Fibroblast of lung (primary cell): Measurements from ENCODE around the gene AGA. TPM values are rescaled to one million over a fixed set of nuclear protein-coding genes. Genes with fewer than 3 reads are reported as not detected.

Source experiments
- DNase-seq, 2 donors: peaks; one replicate each; pipeline versions ENCODE4 v3.0.0 to v3.0.0-alpha.2; 2010; ENCODE audit warnings: low read depth in 2 of 2
- H2AFZ ChIP-seq: 2 replicates; pipeline ENCODE4 v1.5.1; 2012; ENCODE audit warnings: low read length, control low read depth, inconsistent platforms
- H3K27ac ChIP-seq: 2 replicates; pipeline ENCODE4 v1.5.1; 2011; ENCODE audit warnings: low read length, control low read depth; ENCODE audit not compliant: insufficient read depth
- H3K27me3 ChIP-seq: 2 replicates; pipeline ENCODE4 v1.5.1; 2011; ENCODE audit warnings: mild to moderate bottlenecking, low read length; ENCODE audit not compliant: control insufficient read depth, insufficient read depth
- H3K36me3 ChIP-seq: 2 replicates; pipeline ENCODE4 v1.5.1; 2011; ENCODE audit warnings: low read length; ENCODE audit not compliant: control insufficient read depth, insufficient read depth
- H3K4me1 ChIP-seq: 2 replicates; pipeline ENCODE4 v1.5.1; 2011; ENCODE audit warnings: low read length; ENCODE audit not compliant: control insufficient read depth, insufficient read depth; ENCODE audit errors: extremely low read depth
- H3K4me2 ChIP-seq: 2 replicates; pipeline ENCODE4 v1.5.1; 2011; ENCODE audit warnings: low read length, control low read depth; ENCODE audit not compliant: insufficient read depth; ENCODE audit errors: extremely low read depth
- H3K4me3 ChIP-seq, 4 experiments: fragments of 200-600 bp in 1 of 4; sonication (generic) in 1 of 4; replicated peaks in 1 of 4; 2 replicates each; pipeline ENCODE4 v1.5.1; 2011 to 2016; ENCODE audit warnings: low read length in 4 of 4, low read depth in 3 of 4, mild to moderate bottlenecking in 3 of 4, control low read depth in 2 of 4, inconsistent platforms in 1 of 4, mixed read lengths in 1 of 4; ENCODE audit not compliant: insufficient read depth in 1 of 4; ENCODE audit errors: control extremely low read depth in 1 of 4
- H3K79me2 ChIP-seq: 2 replicates; pipeline ENCODE4 v1.5.1; 2012; ENCODE audit warnings: mild to moderate bottlenecking, low read length, inconsistent platforms; ENCODE audit not compliant: control insufficient read depth, insufficient read depth
- H3K9ac ChIP-seq: 2 replicates; pipeline ENCODE4 v1.5.1; 2011; ENCODE audit warnings: mild to moderate bottlenecking, low read length, control low read depth; ENCODE audit not compliant: insufficient read depth
- H3K9me3 ChIP-seq: 2 replicates; pipeline ENCODE4 v1.5.1; 2012; ENCODE audit warnings: low read depth, low read length; ENCODE audit not compliant: control insufficient read depth, insufficient read depth
- H4K20me1 ChIP-seq: 2 replicates; pipeline ENCODE4 v1.5.1; 2011; ENCODE audit warnings: low read length; ENCODE audit not compliant: control insufficient read depth, insufficient read depth; ENCODE audit errors: extremely low read depth
- EZH2 ChIP-seq: IDR thresholded peaks from 2 replicates; pipeline ENCODE4 v1.5.1; 2012; ENCODE audit warnings: low read length, control low read depth, mild to moderate bottlenecking; ENCODE audit errors: missing control alignments
- polyA plus RNA-seq, 2 donors: library from polyadenylated mRNA; depleted of rRNA in 1 of 2; stranded (reverse) in 1 of 2; unstranded in 1 of 2; fragments of >200 nt; gene quantifications; 2 replicates each; pipeline ENCODE4 v1.2.1, GENCODE V29; 2011 to 2012; ENCODE audit warnings: missing spikeins in 1 of 2
- total RNA-seq: library from RNA; depleted of rRNA; stranded (reverse); fragments of >200 nt; gene quantifications from 2 replicates; pipeline ENCODE4 v1.2.1, GENCODE V29; 2014
- TF ChIP-seq, protein P1 (sequence below), 2 donors: IDR thresholded peaks in 1 of 2; conservative IDR thresholded peaks in 1 of 2; 1 replicate in 1 of 2; 2 replicates in 1 of 2; pipeline ENCODE4 v1.5.1; 2011 to 2012; ENCODE audit warnings: low read length in 2 of 2, control low read depth in 1 of 2, inconsistent platforms in 1 of 2, low read depth in 1 of 2, mild to moderate bottlenecking in 1 of 2

The AGA gene
- total and polyA plus RNA-seq, 2 donors (not counting 1 experiment from before 2014, with no cell fraction given), result 39.5 to 61.8 TPM

DNA sequence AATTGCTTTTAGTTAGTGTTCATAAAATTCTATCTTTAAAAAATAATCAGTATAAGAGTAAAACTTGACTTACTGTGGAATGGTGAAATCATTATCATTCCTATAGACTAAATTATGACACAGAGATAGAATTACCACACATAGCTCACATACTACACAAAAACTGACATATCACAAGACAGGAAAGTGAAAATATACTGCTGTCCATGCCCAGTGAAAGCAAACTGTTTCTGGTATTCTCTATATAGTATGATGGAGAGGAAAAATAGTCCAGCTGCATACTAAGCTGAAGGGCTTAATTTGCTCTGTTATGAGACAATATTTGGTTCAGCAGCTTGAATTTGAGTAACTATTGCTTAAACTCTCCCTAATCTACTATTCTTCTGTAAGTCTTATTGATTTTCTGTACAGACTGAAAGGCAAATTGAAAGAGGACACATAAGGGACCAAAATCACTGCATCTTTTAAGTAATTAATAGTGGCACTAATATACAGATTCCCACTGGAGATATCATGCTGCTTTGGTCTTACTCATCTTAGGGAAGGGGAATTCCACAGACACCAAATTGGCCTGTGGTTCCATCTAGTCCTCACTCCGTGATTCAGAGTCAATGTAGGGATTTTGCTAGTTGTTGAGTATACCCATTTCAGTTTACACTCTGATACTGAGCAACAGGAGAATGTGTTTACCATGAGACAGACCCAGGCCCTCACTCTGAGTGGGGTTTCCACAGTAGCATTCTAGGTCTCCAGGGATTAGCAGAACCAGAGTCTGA, 47.4 kb upstream of the AGA start:
- no peak overlapping the region for H3K27ac ChIP-seq
- no peak overlapping the region for H2AFZ ChIP-seq
- DNase-seq, result peak in 1 of 2 donors; percentile 69
- no peaks in the 10 kb centered on the region for H4K20me1 ChIP-seq
- peaks cover 1% of the 10 kb centered on the region for H3K4me1 ChIP-seq
- no peak overlapping the region for H3K9ac ChIP-seq
- no peaks in the 10 kb centered on the region for H3K27me3 ChIP-seq
- H3K9me3 ChIP-seq, result no peaks in the 10 kb centered on the region
- H3K79me2 ChIP-seq, result no peaks in the 10 kb centered on the region
- H3K4me2 ChIP-seq, result no peak overlapping the region
- H3K36me3 ChIP-seq, result no peaks in the 10 kb centered on the region
- H3K4me3 ChIP-seq, result no peak overlapping the region
- no peak for TF ChIP-seq EZH2
- TF ChIP-seq, protein P1, sequence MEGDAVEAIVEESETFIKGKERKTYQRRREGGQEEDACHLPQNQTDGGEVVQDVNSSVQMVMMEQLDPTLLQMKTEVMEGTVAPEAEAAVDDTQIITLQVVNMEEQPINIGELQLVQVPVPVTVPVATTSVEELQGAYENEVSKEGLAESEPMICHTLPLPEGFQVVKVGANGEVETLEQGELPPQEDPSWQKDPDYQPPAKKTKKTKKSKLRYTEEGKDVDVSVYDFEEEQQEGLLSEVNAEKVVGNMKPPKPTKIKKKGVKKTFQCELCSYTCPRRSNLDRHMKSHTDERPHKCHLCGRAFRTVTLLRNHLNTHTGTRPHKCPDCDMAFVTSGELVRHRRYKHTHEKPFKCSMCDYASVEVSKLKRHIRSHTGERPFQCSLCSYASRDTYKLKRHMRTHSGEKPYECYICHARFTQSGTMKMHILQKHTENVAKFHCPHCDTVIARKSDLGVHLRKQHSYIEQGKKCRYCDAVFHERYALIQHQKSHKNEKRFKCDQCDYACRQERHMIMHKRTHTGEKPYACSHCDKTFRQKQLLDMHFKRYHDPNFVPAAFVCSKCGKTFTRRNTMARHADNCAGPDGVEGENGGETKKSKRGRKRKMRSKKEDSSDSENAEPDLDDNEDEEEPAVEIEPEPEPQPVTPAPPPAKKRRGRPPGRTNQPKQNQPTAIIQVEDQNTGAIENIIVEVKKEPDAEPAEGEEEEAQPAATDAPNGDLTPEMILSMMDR (conservative IDR thresholded peaks at IDR 0.05 in 1 of 2, IDR thresholded peaks at IDR 0.05 in 1 of 2; ENCODE audit: low read depth in 1 of 2, low read length in 2 of 2), result no peak

DNA sequence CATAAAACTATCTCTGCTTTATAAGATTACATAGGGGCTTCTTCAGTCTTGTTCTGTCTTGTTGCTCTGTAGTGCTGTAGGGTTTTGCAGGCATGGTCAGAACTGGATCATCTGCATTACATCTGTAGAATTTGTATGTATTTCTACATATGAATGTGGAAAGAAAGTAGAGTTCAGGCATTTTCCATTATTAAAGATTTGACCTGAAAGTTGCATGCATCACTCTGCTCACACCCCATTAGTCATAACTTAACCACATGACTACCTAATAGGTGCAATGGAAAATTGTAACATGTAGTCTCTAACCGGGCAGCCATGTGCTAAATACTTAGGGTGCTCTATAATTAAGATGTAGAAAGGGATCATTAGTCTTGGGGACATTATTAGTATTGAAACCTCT, 45.7 kb upstream of the AGA start:
- H3K27me3 ChIP-seq, result no peaks in the 10 kb centered on the region
- no peaks in the 10 kb centered on the region for H4K20me1 ChIP-seq
- no peaks in the 10 kb centered on the region for H3K36me3 ChIP-seq
- H2AFZ ChIP-seq, result no peak overlapping the region
- TF ChIP-seq, protein P1 (conservative IDR thresholded peaks at IDR 0.05 in 1 of 2, IDR thresholded peaks at IDR 0.05 in 1 of 2; ENCODE audit: low read depth in 1 of 2, low read length in 2 of 2), result no peak
- TF ChIP-seq EZH2, result no peak
- H3K79me2 ChIP-seq, result no peaks in the 10 kb centered on the region
- no peak overlapping the region for H3K27ac ChIP-seq
- peak in 1 of 2 donors; percentile 31 for DNase-seq
- peaks cover 9% of the 10 kb centered on the region for H3K4me1 ChIP-seq
- no peak overlapping the region for H3K4me2 ChIP-seq
- no peak overlapping the region for H3K9ac ChIP-seq
- H3K9me3 ChIP-seq, result no peaks in the 10 kb centered on the region
- no peak overlapping the region for H3K4me3 ChIP-seq

DNA sequence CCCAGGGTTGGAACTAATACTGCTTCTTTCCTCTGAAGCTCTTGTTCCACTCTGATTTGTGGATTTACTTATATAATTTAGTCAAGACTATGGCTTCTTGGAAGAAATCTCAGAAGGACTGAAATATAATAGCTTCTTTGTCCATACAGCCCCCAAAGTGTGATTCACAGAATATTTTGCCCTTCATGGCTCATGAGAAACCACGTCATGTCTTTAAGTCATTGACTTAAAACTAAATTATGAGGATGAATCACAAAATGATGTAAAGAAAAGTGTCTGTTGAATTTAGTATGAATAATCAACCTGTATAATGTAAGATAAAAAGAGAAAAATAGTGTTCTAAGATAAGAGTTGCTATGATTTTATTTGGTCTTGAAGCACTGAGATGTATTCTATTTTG, 43.3 kb upstream of the AGA start:
- Histone ChIP-seq H3K4me3 (no peak overlapping the region), H3K36me3 (no peaks in the 10 kb centered on the region), H4K20me1 (no peaks in the 10 kb centered on the region), H3K27me3 (no peaks in the 10 kb centered on the region), H3K9ac (no peak overlapping the region), H3K4me1 (peaks cover 9% of the 10 kb centered on the region), H3K27ac (peak overlapping the region; percentile 60), H3K9me3 (no peaks in the 10 kb centered on the region), H2AFZ (no peak overlapping the region), H3K4me2 (no peak overlapping the region), H3K79me2 (no peaks in the 10 kb centered on the region)
- TF ChIP-seq, protein P1 (conservative IDR thresholded peaks at IDR 0.05 in 1 of 2, IDR thresholded peaks at IDR 0.05 in 1 of 2; ENCODE audit: low read depth in 1 of 2, low read length in 2 of 2), result no peak
- TF ChIP-seq EZH2, result no peak
- peak; percentile 77 to 93 for DNase-seq
